SU-DHL-6 (cell line): ENCODE results near the gene FNDC11.
A peak's percentile ranks its signal among the peaks of the same experiment; 100 is the strongest.

Experiments used
- H2AFZ ChIP-seq: fragments of 200-600 bp; sonication (generic); 2 replicates; pipeline ENCODE4 v1.6.1; 2014; ENCODE audit warnings: low read depth, mild to moderate bottlenecking, moderate library complexity, mixed read lengths, antibody characterized with exemption, low read length; ENCODE audit not compliant: severe bottlenecking
- H3F3A ChIP-seq: fragments of 200-600 bp; shearing (Covaris generic); 2 replicates; pipeline ENCODE4 v1.6.0; 2016; ENCODE audit warnings: antibody characterized with exemption, mild to moderate bottlenecking; ENCODE audit not compliant: insufficient read depth
- H3K27ac ChIP-seq: fragments of 200-600 bp; sonication (generic); 2 replicates; pipeline ENCODE4 v1.5.1; 2016; ENCODE audit warnings: low read depth, mild to moderate bottlenecking, low read length, moderate library complexity, mixed read lengths
- H3K27me3 ChIP-seq: fragments of 200-600 bp; sonication (generic), shearing (Covaris generic); 2 replicates; pipeline ENCODE4 v1.6.0; 2014; ENCODE audit warnings: mild to moderate bottlenecking, low read length
- H3K36me3 ChIP-seq: fragments of 200-600 bp; sonication (generic); 2 replicates; pipeline ENCODE4 v1.6.1; 2014; ENCODE audit warnings: mild to moderate bottlenecking, low read length, mixed read lengths
- H3K4me2 ChIP-seq: fragments of 300-600, 200-600 bp; shearing (Covaris generic), sonication (generic); 2 replicates; pipeline ENCODE4 v1.6.0; 2014; ENCODE audit warnings: low read length, low read depth, mild to moderate bottlenecking; ENCODE audit not compliant: poor library complexity, severe bottlenecking
- H3K4me3 ChIP-seq: fragments of 200-600 bp; sonication (generic); 2 replicates; pipeline ENCODE4 v1.5.1; 2014; ENCODE audit warnings: antibody characterized with exemption, low read length, mild to moderate bottlenecking, mixed read lengths; ENCODE audit not compliant: insufficient read depth, poor library complexity, severe bottlenecking
- H3K79me2 ChIP-seq: fragments of 200-600 bp; sonication (generic); 2 replicates; pipeline ENCODE4 v1.6.1; 2014; ENCODE audit warnings: mild to moderate bottlenecking, low read length, moderate library complexity; ENCODE audit not compliant: insufficient read depth
- H3K9ac ChIP-seq: fragments of 200-600 bp; sonication (generic); 2 replicates; pipeline ENCODE4 v1.7.0; 2014; ENCODE audit warnings: mild to moderate bottlenecking, low read length
- H3K9me2 ChIP-seq: fragments of 200-600 bp; sonication (generic); replicated peaks from 2 replicates; pipeline ENCODE4 v1.6.1; 2014; ENCODE audit warnings: low read length; ENCODE audit not compliant: insufficient read depth
- H3K9me3 ChIP-seq: fragments of 200-600 bp; sonication (generic); 2 replicates; pipeline ENCODE4 v1.6.1; 2014; ENCODE audit warnings: low read length, mixed read lengths; ENCODE audit not compliant: insufficient read depth
- H4K20me1 ChIP-seq: fragments of 200-600 bp; sonication (generic); 2 replicates; pipeline ENCODE4 v1.6.1; 2014; ENCODE audit warnings: low read depth, mild to moderate bottlenecking, antibody characterized with exemption, low read length, moderate library complexity, mixed read lengths
- EZH2phosphoT487 ChIP-seq: fragments of 200-600 bp; sonication (generic), shearing (Covaris generic); conservative IDR thresholded peaks from 2 replicates; pipeline ENCODE4 v1.6.1; 2018; ENCODE audit warnings: mild to moderate bottlenecking, antibody characterized with exemption, low read length, moderate library complexity, mixed read lengths
- TF ChIP-seq, protein P1 (sequence below): fragments of 200-600 bp; sonication (generic); IDR thresholded peaks from one replicate; pipeline ENCODE4 v1.5.1; 2017; ENCODE audit warnings: antibody characterized with exemption, mild to moderate bottlenecking, low read length, moderate library complexity; ENCODE audit not compliant: insufficient read depth, poor library complexity, severe bottlenecking

FNDC11 gene

GRCh38 chr20:63580796-63581461, 27.0 kb downstream of the FNDC11 start:
- Histone ChIP-seq H3K9me2 (no peaks in the 10 kb centered on the region), H3K79me2 (no peaks in the 10 kb centered on the region), H3K9ac (no peak overlapping the region), H2AFZ (no peak overlapping the region), H4K20me1 (no peaks in the 10 kb centered on the region), H3K4me3 (no peak overlapping the region), H3K27ac (no peak overlapping the region), H3K27me3 (no peaks in the 10 kb centered on the region), H3K36me3 (no peaks in the 10 kb centered on the region), H3K9me3 (no peaks in the 10 kb centered on the region), H3F3A (no peaks in the 10 kb centered on the region), H3K4me2 (no peak overlapping the region)
- TF ChIP-seq EZH2phosphoT487, result no peak
- TF ChIP-seq, protein P1, sequence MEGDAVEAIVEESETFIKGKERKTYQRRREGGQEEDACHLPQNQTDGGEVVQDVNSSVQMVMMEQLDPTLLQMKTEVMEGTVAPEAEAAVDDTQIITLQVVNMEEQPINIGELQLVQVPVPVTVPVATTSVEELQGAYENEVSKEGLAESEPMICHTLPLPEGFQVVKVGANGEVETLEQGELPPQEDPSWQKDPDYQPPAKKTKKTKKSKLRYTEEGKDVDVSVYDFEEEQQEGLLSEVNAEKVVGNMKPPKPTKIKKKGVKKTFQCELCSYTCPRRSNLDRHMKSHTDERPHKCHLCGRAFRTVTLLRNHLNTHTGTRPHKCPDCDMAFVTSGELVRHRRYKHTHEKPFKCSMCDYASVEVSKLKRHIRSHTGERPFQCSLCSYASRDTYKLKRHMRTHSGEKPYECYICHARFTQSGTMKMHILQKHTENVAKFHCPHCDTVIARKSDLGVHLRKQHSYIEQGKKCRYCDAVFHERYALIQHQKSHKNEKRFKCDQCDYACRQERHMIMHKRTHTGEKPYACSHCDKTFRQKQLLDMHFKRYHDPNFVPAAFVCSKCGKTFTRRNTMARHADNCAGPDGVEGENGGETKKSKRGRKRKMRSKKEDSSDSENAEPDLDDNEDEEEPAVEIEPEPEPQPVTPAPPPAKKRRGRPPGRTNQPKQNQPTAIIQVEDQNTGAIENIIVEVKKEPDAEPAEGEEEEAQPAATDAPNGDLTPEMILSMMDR, result peak; percentile 22

DNA sequence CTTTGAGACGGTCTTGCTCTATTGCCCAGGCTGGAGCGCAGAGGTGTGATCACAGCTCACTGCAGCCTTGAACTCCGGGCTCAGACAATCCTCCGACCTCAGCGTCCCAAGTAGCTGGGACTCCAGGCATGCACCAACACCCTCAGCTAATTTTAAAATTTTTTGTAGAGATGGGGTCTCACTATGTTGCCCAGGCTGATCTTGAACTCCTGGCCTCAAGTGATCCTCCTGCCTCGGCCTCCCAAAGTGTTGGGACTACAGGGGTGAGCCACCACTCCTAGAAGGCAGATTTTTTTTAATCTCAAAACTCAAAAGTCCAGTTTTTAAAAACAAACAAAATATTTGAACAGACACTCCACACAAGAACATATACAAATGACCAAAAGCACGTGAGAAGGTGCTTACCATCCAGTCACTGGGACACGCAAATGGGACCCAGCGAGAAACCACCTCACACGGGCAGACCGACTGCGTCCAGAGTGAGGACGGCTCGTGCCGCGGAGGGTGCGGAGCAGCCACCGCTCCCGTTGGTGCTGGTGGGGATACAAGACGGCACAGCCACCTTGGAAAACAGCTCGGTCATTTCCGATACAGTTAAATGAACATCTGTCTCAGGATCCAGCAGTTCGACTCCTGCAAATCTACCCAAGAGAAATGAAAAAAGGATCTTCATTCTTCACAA, 28.6 kb downstream of the FNDC11 start:
- no peak overlapping the region for H3K9ac ChIP-seq
- H3F3A ChIP-seq, result no peaks in the 10 kb centered on the region
- H3K4me2 ChIP-seq, result no peak overlapping the region
- TF ChIP-seq EZH2phosphoT487, result no peak
- no peaks in the 10 kb centered on the region for H3K9me3 ChIP-seq
- no peak overlapping the region for H3K27ac ChIP-seq
- H4K20me1 ChIP-seq, result no peaks in the 10 kb centered on the region
- H3K79me2 ChIP-seq, result no peaks in the 10 kb centered on the region
- H3K36me3 ChIP-seq, result no peaks in the 10 kb centered on the region
- H2AFZ ChIP-seq, result no peak overlapping the region
- H3K27me3 ChIP-seq, result no peaks in the 10 kb centered on the region
- no peak overlapping the region for H3K4me3 ChIP-seq
- H3K9me2 ChIP-seq, result no peaks in the 10 kb centered on the region

DNA sequence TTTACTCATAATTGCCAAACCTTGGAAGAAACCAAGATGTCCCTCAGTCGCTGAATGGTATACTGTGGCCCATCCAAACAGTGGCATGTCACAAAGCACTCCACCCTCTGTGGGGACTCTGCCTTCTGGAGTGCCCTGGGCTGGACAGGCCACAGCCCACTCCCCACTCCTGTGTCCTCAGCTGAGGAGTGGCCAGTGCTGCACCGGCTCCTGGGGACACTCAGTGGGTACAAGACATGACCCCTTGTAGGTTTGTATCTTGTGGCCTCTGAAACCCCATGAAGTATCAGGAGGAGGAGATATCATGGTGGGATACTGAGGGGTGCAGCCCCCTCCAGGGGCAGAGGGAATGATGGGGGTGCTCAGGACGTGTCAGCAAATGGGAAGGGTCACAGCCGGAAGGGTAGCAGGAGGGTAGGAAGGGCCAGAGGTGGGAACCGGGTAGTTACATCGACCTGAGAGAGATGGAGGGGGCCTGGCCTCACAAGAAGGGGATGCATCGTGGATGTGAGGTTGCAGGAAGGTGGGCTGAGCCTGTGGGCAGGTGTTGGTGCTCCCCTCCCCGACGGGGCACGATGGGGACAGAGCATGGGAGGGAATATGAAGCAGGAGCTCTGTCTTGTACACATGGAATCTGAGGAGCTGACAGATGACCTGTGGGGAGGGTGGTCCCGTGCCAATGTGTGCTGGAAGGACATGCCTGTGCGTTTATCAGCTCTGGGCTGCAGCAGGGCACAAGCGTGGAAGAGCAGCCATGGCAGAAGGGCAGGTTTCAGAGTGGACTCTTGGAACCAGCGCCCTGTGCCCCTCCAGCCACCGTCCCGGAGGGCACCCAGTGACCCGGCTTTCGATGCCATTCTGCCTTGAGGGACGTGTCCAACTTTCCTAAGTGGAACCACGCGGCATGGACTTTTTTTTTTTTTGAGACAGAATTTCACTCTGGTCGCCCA, 31.9 kb downstream of the FNDC11 start:
- TF ChIP-seq, protein P1, result no peak
- TF ChIP-seq EZH2phosphoT487, result no peak
- H3K27me3 ChIP-seq, result no peaks in the 10 kb centered on the region
- H3K36me3 ChIP-seq, result no peaks in the 10 kb centered on the region
- H3K4me3 ChIP-seq, result no peak overlapping the region
- no peak overlapping the region for H3K4me2 ChIP-seq
- H3K9ac ChIP-seq, result no peak overlapping the region
- no peaks in the 10 kb centered on the region for H3K9me3 ChIP-seq
- H2AFZ ChIP-seq, result no peak overlapping the region
- H3K79me2 ChIP-seq, result no peaks in the 10 kb centered on the region
- no peaks in the 10 kb centered on the region for H3F3A ChIP-seq
- H3K27ac ChIP-seq, result no peak overlapping the region
- no peaks in the 10 kb centered on the region for H4K20me1 ChIP-seq
- H3K9me2 ChIP-seq, result no peaks in the 10 kb centered on the region
